Endothelial cell (in vitro differentiated cells): ENCODE results near the gene OIP5. TPM values are rescaled to one million over a fixed set of nuclear protein-coding genes. Genes with fewer than 3 reads are reported as not detected.

Experiments
- DNase-seq: peaks from one replicate; pipeline ENCODE4 v3.0.0; 2021; ENCODE audit warnings: low spot score
- H3K27ac Mint-ChIP-seq: one replicate; pipeline ENCODE4 v1.8.0; 2021; ENCODE audit warnings: mixed read lengths, inconsistent platforms; ENCODE audit not compliant: unreplicated experiment
- H3K27me3 Mint-ChIP-seq: one replicate; pipeline ENCODE4 v1.8.0; 2021; ENCODE audit warnings: mild to moderate bottlenecking, moderate library complexity, mixed read lengths, inconsistent platforms; ENCODE audit not compliant: unreplicated experiment
- H3K36me3 Mint-ChIP-seq: one replicate; pipeline ENCODE4 v1.8.0; 2021; ENCODE audit warnings: mild to moderate bottlenecking, low read depth, mixed read lengths, inconsistent platforms; ENCODE audit not compliant: unreplicated experiment
- H3K4me1 Mint-ChIP-seq: one replicate; pipeline ENCODE4 v1.8.0; 2021; ENCODE audit warnings: mild to moderate bottlenecking, mixed read lengths, inconsistent platforms; ENCODE audit not compliant: unreplicated experiment
- H3K4me3 Mint-ChIP-seq: one replicate; pipeline ENCODE4 v1.8.0; 2021; ENCODE audit warnings: mild to moderate bottlenecking, mixed read lengths, inconsistent platforms; ENCODE audit not compliant: unreplicated experiment
- H3K9me3 Mint-ChIP-seq: one replicate; pipeline ENCODE4 v1.8.0; 2021; ENCODE audit warnings: mixed read lengths, inconsistent platforms; ENCODE audit not compliant: unreplicated experiment
- CTCF ChIP-seq: fragments of 200-600 bp; sonication (generic); IDR thresholded peaks from one replicate; pipeline ENCODE4 v1.5.0; 2021; ENCODE audit warnings: antibody characterized with exemption; ENCODE audit not compliant: unreplicated experiment
- total RNA-seq: library from RNA; stranded (reverse); fragmentation: NEBNext Ultra II Directional; extraction: Animal tissue kit (Norgen Biotek cat#: 25700); gene quantifications from one replicate; pipeline ENCODE4 v1.2.1, GENCODE V29; 2021; ENCODE audit not compliant: unreplicated experiment

Gene OIP5
- total RNA-seq, 1 donor from 2014 or later: 2.7 TPM

GRCh38 chr15:41350057-41350717 lies 17.8 kb upstream of the OIP5 start:
- DNase-seq: no peak
- peaks cover 5% of the 10 kb centered on the region for H3K36me3 Mint-ChIP-seq
- no peaks in the 10 kb centered on the region for H3K9me3 Mint-ChIP-seq
- H3K27me3 Mint-ChIP-seq: peaks cover 2% of the 10 kb centered on the region
- no peak overlapping the region for H3K4me3 Mint-ChIP-seq
- no peaks in the 10 kb centered on the region for H3K4me1 Mint-ChIP-seq
- TF ChIP-seq CTCF: no peak
- no peak overlapping the region for H3K27ac Mint-ChIP-seq

- peaks cover 5% of the 10 kb centered on the region for H3K36me3 Mint-ChIP-seq
- H3K4me1 Mint-ChIP-seq: no peaks in the 10 kb centered on the region
- no peak for DNase-seq
- no peaks in the 10 kb centered on the region for H3K9me3 Mint-ChIP-seq
- H3K27me3 Mint-ChIP-seq: peaks cover 2% of the 10 kb centered on the region
- TF ChIP-seq CTCF: no peak
- H3K4me3 Mint-ChIP-seq: no peak overlapping the region
- H3K27ac Mint-ChIP-seq: no peak overlapping the region
These were observed 14.8 kb upstream of the OIP5 start for GRCh38 chr15:41347236-41347635.

- TF ChIP-seq CTCF: no peak
- H3K36me3 Mint-ChIP-seq: peaks cover 5% of the 10 kb centered on the region
- peaks cover 1% of the 10 kb centered on the region for H3K27me3 Mint-ChIP-seq
- no peak for DNase-seq
- no peaks in the 10 kb centered on the region for H3K9me3 Mint-ChIP-seq
- H3K4me1 Mint-ChIP-seq: no peaks in the 10 kb centered on the region
- H3K27ac Mint-ChIP-seq: no peak overlapping the region
- H3K4me3 Mint-ChIP-seq: no peak overlapping the region
These were observed 9.1 kb upstream of the OIP5 start for GRCh38 chr15:41341519-41341918.

- Mint-ChIP-seq H3K27ac (no peak overlapping the region), H3K9me3 (no peaks in the 10 kb centered on the region), H3K4me3 (no peak overlapping the region), H3K36me3 (no peaks in the 10 kb centered on the region), H3K27me3 (peaks cover 1% of the 10 kb centered on the region), H3K4me1 (no peaks in the 10 kb centered on the region)
- no peak for DNase-seq
- TF ChIP-seq CTCF: no peak
These were observed 7.9 kb upstream of the OIP5 start for GRCh38 chr15:41340189-41340695.
